Fibroblast of skin of scalp (primary cell): ENCODE measurements around the gene COQ10B.

Source experiments
- DNase-seq: peaks from one replicate; pipeline ENCODE4 v3.0.0-alpha.2; 2013

COQ10B gene

GRCh38 chr2:197502685-197503084, 49.3 kb downstream of the COQ10B start:
- DNase-seq: no peak

GRCh38 chr2:197504000-197504399, 50.6 kb downstream of the COQ10B start:
- no peak for DNase-seq

- DNase-seq: no peak
These were observed 51.2 kb downstream of the COQ10B start for GRCh38 chr2:197504512-197504911.

GRCh38 chr2:197506658-197507057, 53.3 kb downstream of the COQ10B start:
- DNase-seq: no peak

- no peak for DNase-seq
These were observed 60.6 kb downstream of the COQ10B start for GRCh38 chr2:197513915-197514314.

GRCh38 chr2:197514754-197515153, 61.4 kb downstream of the COQ10B start:
- no peak for DNase-seq

- no peak for DNase-seq
These were observed 62.0 kb downstream of the COQ10B start for GRCh38 chr2:197515315-197515738.

GRCh38 chr2:197515739-197516392, 62.5 kb downstream of the COQ10B start, which contains the start of gene MOB4:
Gene MOB4, plus strand, starts transcription at chr2:197516066. Its CDS starts 21 bp downstream, at chr2:197516087.
- DNase-seq: peak; percentile 96

- DNase-seq: peak; percentile 12
These were observed 63.0 kb downstream of the COQ10B start for GRCh38 chr2:197516393-197516761.

- no peak for DNase-seq
These were observed 63.8 kb downstream of the COQ10B start for GRCh38 chr2:197517150-197517549.
